HEK293T (cell line): Measurements from ENCODE around the gene TRAF3.

ENCODE experiments used
- CTCF ChIA-PET: fragments of 350-600 bp; formaldehyde crosslinking; extraction: SDS; loops from one replicate; lab custom pipeline; 2021; ENCODE audit warnings: antibody characterized with exemption, inconsistent platforms; lab: Yijun Ruan, JAX
- POLR2A ChIA-PET: fragments of 350-600 bp; formaldehyde crosslinking; extraction: SDS; loops from one replicate; lab custom pipeline; 2020; ENCODE audit warnings: antibody characterized with exemption, inconsistent platforms; lab: Yijun Ruan, JAX
- DNase-seq: peaks from one replicate; pipeline ENCODE4 v3.0.0; 2012; ENCODE audit warnings: mixed read lengths; ENCODE audit errors: extremely low spot score
- ARNT ChIP-seq: fragments of 450-650 bp; IDR thresholded peaks from 2 replicates; pipeline ENCODE4 v1.6.1; 2017; ENCODE audit warnings: mild to moderate bottlenecking
- BHLHE40 ChIP-seq: fragments of 450-650 bp; IDR thresholded peaks from 2 replicates; pipeline ENCODE4 v1.6.1; 2016; ENCODE audit warnings: mild to moderate bottlenecking, moderate library complexity, borderline replicate concordance
- CTBP1 ChIP-seq: fragments of 450-650 bp; IDR thresholded peaks from 2 replicates; pipeline ENCODE4 v1.6.1; 2016; ENCODE audit warnings: borderline replicate concordance
- ELF4 ChIP-seq: fragments of 450-650 bp; IDR thresholded peaks from 2 replicates; pipeline ENCODE4 v1.6.1; 2017; ENCODE audit warnings: antibody characterized with exemption
- FOXA1 ChIP-seq: fragments of 450-650 bp; IDR thresholded peaks from 2 replicates; pipeline ENCODE4 v1.6.1; 2016; ENCODE audit warnings: mild to moderate bottlenecking
- FOXK2 ChIP-seq: fragments of 450-650 bp; IDR thresholded peaks from 2 replicates; pipeline ENCODE4 v1.6.1; 2016; ENCODE audit warnings: mild to moderate bottlenecking
- FOXM1 ChIP-seq: fragments of 450-650 bp; IDR thresholded peaks from 2 replicates; pipeline ENCODE4 v1.6.1; 2017; ENCODE audit warnings: mild to moderate bottlenecking, borderline replicate concordance
- HDGF ChIP-seq: fragments of 450-650 bp; IDR thresholded peaks from 2 replicates; pipeline ENCODE4 v1.6.1; 2017; ENCODE audit warnings: antibody characterized with exemption, borderline replicate concordance
- L3MBTL2 ChIP-seq: fragments of 450-650 bp; conservative IDR thresholded peaks from 2 replicates; pipeline ENCODE4 v1.6.1; 2016; ENCODE audit warnings: mild to moderate bottlenecking
- LEF1 ChIP-seq: fragments of 450-650 bp; IDR thresholded peaks from 2 replicates; pipeline ENCODE4 v1.6.1; 2017; ENCODE audit warnings: mild to moderate bottlenecking, borderline replicate concordance
- NFRKB ChIP-seq: fragments of 450-650 bp; IDR thresholded peaks from 2 replicates; pipeline ENCODE4 v1.6.1; 2016; ENCODE audit warnings: mild to moderate bottlenecking, moderate library complexity
- SP1 ChIP-seq: fragments of 450-650 bp; IDR thresholded peaks from 2 replicates; pipeline ENCODE4 v1.6.1; 2017
- SUZ12 ChIP-seq: fragments of 450-650 bp; IDR thresholded peaks from 2 replicates; pipeline ENCODE4 v1.6.1; 2016; ENCODE audit warnings: mild to moderate bottlenecking
- TARDBP ChIP-seq: fragments of 450-650 bp; IDR thresholded peaks from 2 replicates; pipeline ENCODE4 v1.6.1; 2016
- ZNF384 ChIP-seq: fragments of 450-650 bp; IDR thresholded peaks from 2 replicates; pipeline ENCODE4 v1.6.1; 2016
- TF ChIP-seq, protein P1 (sequence below): fragments of 450-650 bp; IDR thresholded peaks from 2 replicates; pipeline ENCODE4 v1.6.1; 2016

TRAF3 gene

DNA sequence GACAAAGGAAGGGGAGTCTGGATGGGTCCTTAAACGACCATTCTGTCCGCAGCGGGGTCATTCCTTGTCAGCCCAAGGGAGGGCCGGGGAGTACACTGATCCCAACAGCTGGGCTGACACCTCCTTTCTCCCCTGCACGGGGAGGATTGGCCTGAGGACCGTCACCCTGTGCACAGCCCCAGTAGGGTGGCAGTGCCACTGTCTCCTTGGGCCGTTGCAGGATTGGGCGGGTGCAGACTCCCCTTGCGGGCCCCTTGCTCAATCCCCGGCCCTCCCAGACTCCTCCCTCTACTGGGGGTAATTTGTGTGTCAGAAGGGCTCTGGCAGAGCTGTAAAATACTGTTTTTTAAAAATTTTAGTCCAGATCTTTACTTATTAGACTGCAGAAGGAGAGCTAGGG lies 132.7 kb downstream of the TRAF3 start:
- ChIA-PET CTCF (no interaction called here), POLR2A (no interaction called here)
- TF ChIP-seq TARDBP, result no peak
- no peak for TF ChIP-seq ZNF384
- no peak for TF ChIP-seq FOXA1
- no peak for TF ChIP-seq FOXK2
- no peak for TF ChIP-seq CTBP1
- TF ChIP-seq SP1, result no peak
- no peak for TF ChIP-seq L3MBTL2
- TF ChIP-seq FOXM1, result no peak
- no peak for TF ChIP-seq NFRKB
- TF ChIP-seq, protein P1, sequence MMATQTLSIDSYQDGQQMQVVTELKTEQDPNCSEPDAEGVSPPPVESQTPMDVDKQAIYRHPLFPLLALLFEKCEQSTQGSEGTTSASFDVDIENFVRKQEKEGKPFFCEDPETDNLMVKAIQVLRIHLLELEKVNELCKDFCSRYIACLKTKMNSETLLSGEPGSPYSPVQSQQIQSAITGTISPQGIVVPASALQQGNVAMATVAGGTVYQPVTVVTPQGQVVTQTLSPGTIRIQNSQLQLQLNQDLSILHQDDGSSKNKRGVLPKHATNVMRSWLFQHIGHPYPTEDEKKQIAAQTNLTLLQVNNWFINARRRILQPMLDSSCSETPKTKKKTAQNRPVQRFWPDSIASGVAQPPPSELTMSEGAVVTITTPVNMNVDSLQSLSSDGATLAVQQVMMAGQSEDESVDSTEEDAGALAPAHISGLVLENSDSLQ, result no peak
- TF ChIP-seq HDGF, result no peak
- no peak for DNase-seq

DNA sequence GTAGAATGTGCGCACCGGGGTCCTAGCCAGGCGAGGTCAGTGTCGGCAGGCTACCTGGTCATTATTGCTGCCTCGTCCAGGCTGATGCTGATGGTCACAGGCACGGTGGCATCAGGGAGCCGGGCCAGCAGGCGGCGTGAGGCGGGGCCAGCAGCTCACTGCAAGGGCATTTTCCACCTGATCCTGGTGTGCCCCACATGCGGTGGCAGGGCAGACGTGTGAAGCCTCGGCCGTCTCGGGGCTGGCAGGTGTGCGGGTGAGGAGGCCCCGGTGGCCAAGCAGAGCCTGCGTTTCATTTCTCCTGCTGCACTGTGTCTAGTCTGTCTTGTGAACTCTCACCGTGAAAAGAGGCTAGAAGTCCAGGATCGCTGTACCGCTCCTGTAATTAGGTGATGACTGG lies 133.2 kb downstream of the TRAF3 start:
- CTCF ChIA-PET, result no interaction called here

DNA sequence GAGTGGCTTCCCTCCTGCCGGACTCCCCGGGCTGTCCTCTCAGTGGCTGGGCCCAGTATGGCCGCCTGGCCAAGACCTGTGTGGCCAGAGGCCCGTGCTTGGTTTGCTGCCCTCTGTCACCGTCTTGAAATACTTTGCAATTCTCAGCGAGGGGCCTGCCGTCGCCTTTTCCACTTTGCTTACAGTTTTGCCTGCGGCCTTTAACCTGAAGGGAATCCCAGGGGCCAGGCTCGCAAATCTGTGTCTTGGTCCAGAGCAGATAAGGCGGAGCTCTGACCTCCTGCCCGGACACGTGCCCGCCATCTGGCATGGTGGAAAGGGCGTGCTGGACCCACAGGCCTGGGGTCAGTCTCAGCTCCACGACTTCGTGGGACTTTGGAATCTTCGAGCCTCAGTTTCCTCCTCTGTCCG lies 134.3 kb downstream of the TRAF3 start:
- no peak for DNase-seq
- POLR2A ChIA-PET, result no interaction called here
- CTCF ChIA-PET, result no interaction called here

More for the DNA sequence above, 133.2 kb downstream of the TRAF3 start:
- TF ChIP-seq BHLHE40 (no peak), HDGF (no peak), FOXK2 (no peak), ELF4 (no peak), FOXA1 (no peak), ZNF384 (no peak), SUZ12 (no peak), SP1 (no peak), CTBP1 (no peak), FOXM1 (no peak), TARDBP (no peak), NFRKB (no peak)
- no peak for DNase-seq
- POLR2A ChIA-PET, result no interaction called here

DNA sequence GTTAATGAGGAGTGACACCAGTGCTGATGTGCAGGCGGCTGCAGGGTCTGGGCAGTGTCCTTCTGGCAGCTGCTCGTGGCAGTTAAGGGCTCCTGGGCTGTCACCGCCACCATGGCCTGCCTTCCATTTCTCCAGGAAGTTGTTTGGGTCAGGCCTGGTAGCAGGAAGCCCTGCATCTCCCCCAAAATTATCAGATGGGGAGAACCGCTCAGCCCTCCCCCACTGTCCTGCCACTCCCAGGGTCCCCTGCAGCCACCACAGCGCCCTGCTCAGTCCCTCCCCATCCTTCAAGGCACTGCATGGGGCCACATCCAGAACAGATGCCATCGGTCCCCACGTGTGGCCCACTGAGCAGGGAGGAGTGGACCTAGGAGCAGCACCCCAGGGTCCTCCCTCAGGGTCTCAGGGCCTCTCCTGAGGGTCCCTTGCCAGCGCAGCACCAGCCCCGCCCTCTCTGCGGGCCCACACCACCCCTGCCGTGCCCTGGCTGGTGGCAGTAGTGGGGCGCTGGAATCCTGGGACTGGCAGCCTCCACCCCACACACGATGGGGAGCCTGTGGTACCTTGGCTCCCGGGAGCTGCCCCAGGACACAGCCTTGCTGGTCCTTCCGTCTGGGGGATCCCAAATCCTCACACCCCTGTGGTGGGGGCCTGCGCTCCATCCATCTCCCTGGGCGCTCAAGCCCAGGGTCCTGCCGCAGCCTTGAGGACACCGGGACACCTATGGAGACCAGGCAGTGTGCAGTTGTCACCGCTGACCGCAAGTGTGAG lies 134.9 kb downstream of the TRAF3 start:
- CTCF ChIA-PET, result interaction anchor here (0.6 kb wide), 1 partner anchor 344 kb away, joined by 7 read pairs; no protein-coding TSS in a partner anchor
- POLR2A ChIA-PET, result no interaction called here
- no peak for TF ChIP-seq ZNF384
- no peak for TF ChIP-seq CTBP1
- no peak for TF ChIP-seq ELF4
- no peak for TF ChIP-seq SUZ12
- no peak for TF ChIP-seq FOXA1
- no peak for TF ChIP-seq HDGF
- TF ChIP-seq TARDBP, result no peak
- TF ChIP-seq ARNT, result no peak
- no peak for TF ChIP-seq FOXK2
- no peak for DNase-seq

More for the DNA sequence above, 134.3 kb downstream of the TRAF3 start:
- TF ChIP-seq SUZ12, result no peak
- TF ChIP-seq, protein P1, result no peak
- TF ChIP-seq NFRKB, result no peak
- TF ChIP-seq TARDBP, result no peak
- no peak for TF ChIP-seq BHLHE40

DNA sequence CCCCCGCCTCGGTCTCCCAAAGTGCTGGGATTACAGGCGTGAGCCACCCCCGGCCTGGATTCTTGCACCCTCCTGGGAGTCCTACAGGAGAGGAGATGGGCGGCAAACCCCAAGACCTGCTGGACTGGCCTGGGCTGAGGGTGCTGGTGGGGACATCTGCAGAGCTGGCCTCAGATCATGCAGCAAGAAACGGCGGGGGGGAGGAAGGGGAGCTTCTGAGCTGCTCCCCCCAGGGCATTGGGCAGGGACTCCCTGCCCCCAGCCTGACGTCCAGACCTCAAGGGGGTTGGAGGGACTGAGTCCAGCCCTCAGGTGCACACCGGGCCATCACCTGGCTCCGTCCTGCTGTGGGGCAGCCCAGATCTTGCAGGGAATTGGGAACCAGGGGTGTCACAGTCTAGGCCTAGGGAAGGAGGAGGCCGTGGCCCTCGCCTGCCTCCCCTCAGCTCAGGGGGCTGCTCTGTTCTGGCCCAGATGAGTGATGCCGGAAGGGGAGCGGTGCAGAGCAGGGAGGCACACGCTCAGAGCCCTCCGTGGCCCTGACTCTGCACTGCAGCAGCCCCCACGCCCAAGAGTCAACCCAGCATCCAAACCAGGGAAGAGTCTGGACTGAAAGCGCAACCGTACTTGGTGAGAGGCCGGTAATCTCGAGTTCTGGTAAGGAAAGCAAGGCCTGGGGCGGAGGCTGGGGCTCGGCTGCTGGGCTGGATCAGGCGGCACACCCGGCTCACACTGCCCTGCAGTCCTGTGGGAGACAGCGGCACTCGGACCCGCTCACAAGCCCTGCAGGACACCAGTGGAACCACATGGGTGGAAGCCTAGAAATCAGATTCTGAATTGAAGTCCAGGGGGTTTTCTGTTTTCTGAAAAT lies 136.3 kb downstream of the TRAF3 start:
- CTCF ChIA-PET, result interaction anchor here (0.7 kb wide), 1 partner anchor 182 kb away, joined by 3 read pairs; no protein-coding TSS in a partner anchor
- POLR2A ChIA-PET, result no interaction called here
- no peak for DNase-seq
- TF ChIP-seq CTBP1 (no peak), L3MBTL2 (no peak), LEF1 (no peak), ZNF384 (no peak), FOXK2 (no peak), FOXM1 (no peak), BHLHE40 (no peak), SUZ12 (no peak), ELF4 (no peak), NFRKB (no peak), ARNT (no peak), SP1 (no peak), FOXA1 (no peak), HDGF (no peak), TARDBP (no peak)
- TF ChIP-seq, protein P1, result no peak
